HL-60/S4 (cell line): Measurements from ENCODE around the gene CEP170B.

Source experiments
- in situ Hi-C: fragments of 300-500 bp; cut with MboI; formaldehyde crosslinking; loops from 2 replicates; pipeline ENCODE4 v1.14.3; 2022; ENCODE audit warnings: low sequenced_read_pairs

Gene CEP170B

GRCh38 chr14:104866451-104867370 lies 1.6 kb downstream of the CEP170B start:
- in situ Hi-C loops: no loop called here

DNA sequence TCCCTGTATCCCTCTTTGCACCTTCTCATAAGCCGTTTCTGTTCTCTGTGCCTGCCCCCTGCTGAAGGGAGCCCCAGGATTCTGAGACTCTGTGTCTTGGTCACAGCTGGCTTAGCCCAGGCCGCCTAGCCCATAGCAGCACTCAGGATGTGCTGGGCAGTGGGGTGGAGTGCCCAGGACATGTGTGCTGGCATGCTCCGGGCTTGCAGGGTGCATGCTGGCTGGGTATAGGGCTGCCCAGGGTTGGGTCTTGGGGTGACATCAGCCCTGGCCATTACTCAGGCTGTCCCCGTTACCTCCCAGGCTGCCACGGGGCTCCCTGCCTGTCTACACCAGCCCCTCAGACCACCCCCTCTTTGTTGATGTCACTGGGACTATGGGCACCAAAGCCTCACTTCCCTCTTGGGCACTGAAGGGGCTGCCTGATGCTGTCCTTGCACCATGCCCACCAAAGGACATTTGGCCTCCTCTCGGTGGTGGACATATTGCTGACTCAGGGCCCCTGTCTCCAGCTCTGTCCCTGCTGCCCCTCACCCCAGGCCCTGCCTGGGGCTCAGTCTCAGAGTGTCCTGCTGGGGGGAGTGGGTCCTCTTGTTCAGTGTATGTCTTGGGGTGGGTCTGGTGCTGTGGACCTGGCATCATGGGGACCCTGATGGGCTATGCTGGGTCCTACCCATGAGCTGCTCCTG lies 2.4 kb downstream of the CEP170B start:
- in situ Hi-C loops: no loop called here

DNA sequence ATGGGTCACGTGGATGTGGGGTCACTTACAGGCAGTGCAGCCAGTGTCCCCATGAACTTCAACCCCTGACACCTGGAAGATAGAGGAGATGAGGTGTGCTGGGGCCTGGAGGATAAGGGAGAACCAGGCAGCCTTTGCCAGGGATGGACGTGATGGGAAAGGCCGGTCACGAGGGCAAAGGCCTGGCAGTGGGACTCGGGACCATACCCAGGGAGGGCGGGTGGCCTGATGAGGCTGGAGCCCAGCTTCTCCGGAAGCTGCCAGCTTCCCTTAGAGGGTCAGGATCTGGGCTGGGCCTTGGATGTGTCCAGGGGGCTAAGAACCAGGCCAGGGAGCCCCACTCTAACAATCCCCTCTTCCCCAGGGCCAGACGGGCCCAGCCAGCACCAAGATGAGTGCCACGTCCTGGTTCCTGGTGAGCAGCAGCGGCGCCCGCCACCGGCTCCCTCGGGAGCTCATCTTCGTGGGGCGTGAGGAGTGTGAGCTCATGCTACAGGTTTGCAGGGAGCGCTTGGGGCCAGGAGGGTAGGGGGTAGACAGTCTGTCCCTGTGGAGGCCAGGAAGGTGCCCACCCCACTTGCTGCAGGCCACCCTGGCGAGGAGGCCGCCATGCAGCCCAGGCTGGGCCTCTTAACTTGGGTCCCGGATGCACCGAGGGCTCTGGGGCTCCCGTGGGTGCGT lies 3.1 kb downstream of the CEP170B start:
- in situ Hi-C loops: no loop called here

GRCh38 chr14:104868811-104869572 lies 3.9 kb downstream of the CEP170B start:
- in situ Hi-C loops: no loop called here

DNA sequence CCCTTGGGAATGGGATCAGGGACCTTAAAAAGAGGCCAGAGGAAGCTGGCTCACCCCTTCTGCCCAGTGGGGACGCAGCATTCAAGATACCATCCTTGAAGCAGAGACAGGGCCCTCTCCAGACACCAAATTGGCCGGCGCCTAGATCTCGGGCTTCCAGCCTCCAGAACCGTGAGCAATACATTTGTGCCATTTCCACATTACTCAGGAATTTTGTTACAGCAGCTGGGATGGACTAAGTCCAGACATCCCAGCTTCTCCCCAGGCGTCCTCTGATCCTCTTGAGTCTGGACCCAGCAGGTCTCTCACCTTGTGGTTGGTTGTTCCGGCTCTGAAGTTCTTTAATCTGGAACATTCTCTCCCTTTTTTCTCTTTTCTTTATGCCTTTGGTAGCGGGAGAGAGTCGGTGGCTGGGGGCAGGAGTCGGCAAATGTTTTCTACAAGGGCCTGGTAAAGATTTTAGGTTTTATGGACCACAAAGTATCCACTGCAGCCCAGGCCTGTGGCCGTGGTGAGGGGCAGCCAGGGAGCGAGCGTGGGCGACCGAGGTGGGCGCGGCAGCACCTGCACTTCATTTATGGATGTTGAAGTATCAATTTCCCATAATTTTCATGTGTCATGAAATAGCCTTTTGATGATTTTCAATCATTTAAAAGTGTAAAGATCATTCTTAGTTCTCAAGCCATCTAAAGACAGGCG lies 4.8 kb downstream of the CEP170B start:
- in situ Hi-C loops: no loop called here

DNA sequence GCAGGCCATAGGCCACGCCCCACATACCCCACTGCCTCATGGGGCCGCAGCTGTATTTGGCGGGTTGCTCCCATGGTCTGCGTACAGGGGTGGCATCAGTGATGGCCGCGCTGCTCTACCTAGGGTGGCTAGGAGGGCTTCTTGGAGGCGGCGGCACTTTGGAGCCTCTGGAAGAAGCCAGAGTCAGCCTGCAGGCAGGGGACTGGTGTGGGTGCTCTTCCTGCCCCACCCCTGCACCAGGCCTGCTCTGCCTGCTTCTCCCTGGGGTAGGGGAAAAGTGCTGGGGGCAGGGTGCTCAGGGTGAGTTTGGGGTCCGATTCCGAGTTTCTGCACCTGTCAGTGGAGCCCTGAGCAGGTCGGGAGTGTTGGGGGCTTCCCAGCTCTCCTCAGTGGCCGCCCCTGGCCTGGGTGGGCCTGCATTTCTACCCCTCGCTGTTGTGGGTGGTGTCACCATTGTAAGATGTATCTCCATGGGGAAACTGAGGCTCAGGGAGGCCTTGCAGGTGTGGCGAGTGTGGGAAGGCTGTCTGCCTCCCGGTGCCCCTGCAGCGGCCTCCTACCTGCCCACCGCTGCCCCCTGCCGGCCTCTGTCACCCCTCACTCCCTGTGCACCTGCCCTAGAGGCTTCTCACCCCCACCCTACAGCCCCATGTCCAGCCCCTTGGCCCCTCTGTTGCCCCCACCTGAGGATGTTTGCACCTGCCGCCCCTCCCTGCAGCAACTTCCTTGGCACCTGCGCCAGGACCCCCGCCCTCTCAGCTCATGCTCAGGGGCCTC lies 5.5 kb downstream of the CEP170B start:
- in situ Hi-C loops: no loop called here

DNA sequence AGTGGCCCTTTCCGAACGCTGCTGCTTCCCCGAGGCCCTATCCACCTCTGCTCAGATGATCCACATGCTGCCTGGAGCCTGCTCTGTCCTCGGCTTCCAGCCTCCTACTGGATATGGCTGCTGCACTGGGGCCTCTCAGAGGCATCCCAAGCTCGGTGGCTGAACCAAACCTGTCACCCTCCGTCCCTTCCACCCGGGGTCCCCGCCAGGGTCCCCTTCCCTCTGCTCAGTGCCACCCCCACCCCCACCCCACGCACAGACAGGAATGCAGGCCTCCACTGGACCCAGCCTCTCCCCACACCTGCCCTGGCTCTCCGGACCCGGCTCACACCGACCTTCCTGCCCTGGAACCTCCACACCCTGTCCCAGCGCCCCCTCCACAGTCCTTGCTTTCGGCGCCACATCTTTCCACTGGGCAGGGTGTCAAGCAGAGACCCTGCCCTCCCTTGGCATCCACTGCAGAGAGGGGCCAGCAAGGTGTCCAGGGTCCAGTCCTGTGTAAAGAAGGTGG lies 6.1 kb downstream of the CEP170B start:
- in situ Hi-C loops: no loop called here

DNA sequence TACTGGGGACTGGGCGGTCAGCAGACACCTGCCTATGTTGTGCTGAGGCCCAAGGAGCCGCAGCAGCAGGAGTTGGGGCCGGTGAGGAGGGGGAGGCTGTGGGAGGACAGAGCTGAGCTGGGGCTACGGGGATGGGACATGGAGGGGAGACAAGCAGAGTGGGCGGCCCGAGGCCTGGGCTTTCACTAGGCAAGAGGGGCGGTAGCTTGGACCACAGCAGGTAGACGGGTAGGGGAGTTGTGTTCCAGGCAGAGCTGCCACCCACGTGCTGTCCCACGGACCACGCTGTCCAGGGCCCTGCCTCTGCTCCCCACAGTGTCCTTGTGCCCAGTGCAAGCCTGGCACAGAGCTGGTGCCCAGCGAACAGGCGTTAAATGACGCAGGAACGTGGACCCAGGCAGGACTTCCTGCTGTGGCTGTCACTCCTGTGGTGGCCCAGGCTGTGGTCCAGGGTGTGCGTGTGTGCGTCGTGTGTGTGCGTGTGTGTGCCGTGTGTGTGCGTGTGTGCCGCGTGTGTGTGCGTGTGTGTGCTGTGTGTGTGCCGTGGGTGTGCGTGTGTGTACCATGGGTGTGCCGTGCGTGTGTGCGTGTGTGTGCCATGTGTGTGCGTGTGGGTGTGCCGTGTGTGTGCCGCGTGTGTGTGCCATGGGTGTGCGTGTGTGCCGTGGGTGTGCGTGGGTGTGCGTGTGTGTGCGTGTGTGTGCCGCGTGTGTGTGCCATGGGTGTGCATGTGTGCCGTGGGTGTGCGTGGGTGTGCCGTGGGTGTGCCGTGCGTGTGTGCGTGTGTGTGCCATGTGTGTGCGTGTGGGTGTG lies 6.8 kb downstream of the CEP170B start:
- in situ Hi-C loops: no loop called here

GRCh38 chr14:104872469-104873341 lies 7.6 kb downstream of the CEP170B start:
- in situ Hi-C loops: no loop called here

DNA sequence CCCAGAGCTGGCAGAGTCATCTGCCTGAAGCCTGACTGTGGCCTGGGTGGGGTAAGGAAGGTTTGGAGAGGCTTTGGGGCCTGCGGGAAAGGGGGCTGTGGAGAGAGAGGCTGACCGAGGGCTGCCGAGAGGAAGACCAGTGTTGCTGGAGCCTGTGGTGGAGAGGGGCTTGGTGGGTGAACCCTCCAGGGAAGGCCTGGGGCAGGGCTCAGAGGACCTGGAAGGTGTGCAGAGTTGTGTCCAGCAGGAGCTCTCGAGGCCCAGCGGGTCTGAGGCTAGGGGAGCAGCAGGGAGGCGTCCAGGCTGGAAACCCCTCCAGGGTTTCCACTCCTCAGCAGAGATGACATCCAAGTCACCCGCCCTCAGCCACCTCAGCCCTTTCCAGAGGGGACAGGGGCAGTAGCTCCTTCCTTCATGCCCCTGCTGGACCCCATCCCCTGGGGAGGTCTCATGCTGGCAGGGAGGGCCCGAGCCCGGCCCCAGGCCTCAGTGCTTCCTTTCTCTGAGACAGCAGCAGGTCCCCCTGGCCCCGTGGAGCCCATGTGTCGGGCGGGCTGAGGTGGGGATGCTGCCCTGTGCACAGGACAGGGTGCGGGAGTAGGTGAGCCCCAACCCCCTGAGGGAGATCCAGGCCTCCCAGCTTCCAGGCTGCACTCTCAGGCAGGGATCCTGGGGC lies 8.4 kb downstream of the CEP170B start:
- in situ Hi-C loops: no loop called here

GRCh38 chr14:104874110-104874531 lies 9.1 kb downstream of the CEP170B start:
- in situ Hi-C loops: no loop called here

DNA sequence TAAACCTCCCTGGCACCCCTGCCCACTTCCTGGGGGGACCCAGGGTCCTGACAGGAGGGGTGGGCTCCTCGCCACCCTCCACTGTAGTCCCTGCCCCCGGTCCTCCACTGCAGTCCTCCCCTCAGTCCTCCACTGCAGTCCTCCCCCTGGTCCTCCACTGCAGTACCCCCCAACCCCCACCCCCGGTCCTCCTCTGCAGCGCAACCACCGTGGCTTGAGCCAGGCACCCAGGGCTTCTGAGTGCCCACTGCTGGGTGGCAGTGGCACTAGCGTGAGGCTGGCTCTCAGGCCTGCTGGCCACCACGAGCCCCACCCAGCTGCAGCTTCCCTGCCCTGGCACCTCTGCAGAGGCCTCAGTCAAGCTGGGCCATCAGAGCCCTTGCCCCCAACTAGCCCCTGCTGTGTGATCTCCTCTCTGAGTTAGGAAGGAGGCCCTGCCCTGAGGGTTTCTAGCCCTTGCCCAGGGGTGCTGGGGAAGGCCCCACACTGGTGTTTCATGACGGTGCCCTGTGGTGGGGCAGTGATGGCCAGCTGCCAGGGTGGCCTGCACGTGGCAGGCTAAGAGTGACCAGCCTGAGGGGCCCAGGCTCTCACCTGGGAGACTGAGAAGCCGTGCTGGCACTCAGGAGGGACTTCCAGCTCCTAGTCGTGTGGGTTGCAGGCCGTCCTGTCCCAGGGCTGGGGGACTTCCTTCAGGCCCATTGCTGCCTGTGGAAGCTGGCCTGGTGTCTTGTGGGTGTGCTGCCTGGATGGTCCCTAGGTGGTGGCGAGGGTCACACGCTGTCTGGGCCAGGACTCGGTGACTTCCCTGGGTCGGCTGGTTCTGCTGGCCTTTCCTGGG lies 9.7 kb downstream of the CEP170B start:
- in situ Hi-C loops: no loop called here

- in situ Hi-C loops: no loop called here
Observed at GRCh38 chr14:104875412-104875751, 10.3 kb downstream of the CEP170B start.

DNA sequence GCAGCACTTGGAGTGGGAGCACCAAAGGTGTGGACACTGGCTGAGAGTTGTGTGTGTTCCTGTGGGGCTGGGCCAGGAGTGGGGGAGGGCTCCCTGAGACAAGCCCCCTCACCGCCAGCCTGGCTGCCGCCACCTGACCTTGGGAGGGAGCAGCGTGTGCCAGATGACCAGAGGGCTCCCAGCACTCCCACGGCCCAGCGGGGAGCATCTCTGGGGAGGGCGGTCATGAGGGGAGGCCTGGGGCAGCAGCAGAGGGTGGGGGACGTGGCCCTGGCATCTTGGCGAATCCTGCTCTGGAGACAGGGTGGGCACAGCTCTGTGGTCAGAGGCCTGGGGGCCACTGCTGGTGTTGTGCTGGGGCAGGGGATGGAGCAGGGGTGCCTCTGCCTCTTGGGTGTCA lies 10.7 kb downstream of the CEP170B start:
- in situ Hi-C loops: no loop called here

- in situ Hi-C loops: no loop called here
Observed at GRCh38 chr14:104876251-104876699, 11.2 kb downstream of the CEP170B start.
